HG03025 (cell line): ENCODE results near the gene SLC22A16.
"Not testable (repeated sequence)": the region's sequence is repeated elsewhere in the genome, so short reads cannot be mapped to it uniquely, and the experiment has no call there.

Experiments used
- ATAC-seq: cut with Tn5 transposase; IDR thresholded peaks from one replicate; pipeline ENCODE4 v1.9.1; 2021; ENCODE audit warnings: mild to moderate bottlenecking, moderate library complexity; ENCODE audit not compliant: unreplicated experiment, low FRiP score

SLC22A16 gene

DNA sequence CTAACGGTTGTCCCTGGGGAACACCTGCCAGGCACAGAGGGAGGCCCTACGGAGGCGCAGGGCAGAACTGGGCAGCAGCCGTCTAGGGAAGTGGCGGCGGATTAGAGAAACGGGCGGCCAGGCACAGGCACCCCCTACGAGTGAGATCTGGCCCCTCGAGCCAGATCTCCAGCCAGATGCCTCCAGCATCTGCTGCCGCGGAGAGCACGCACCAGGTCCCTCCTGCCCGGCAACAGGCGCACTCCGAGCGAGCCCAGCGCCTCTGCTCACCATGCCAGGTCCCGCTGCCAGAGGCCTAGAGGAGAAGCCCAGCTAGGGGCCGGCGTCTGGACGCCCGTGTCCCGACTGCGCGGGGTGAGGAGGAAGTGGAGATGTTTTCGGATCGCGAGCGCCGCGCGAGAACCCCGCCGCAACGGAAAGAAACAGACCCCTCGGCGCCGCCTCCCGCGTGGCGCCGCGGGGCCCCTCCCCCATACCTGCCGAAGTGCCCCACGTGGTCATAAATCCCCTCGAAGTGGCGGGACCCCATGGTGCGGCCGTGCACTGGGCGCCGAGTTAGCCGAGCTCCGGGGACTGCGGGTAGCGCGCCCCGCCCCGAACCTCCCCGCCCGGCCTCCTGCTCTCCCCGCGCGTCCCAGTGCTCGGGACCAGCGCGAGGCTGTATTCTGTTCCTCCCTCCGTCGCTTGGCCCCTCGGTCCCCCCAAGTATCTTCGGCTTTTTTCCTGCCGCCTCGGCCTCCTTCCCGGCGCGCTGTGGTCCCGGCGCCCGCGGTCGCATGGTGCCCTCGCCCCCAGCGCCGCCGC is at the start of gene SLC22A16:
SLC22A16 (minus strand) TSS at position 568 of the 804 bp plus-strand sequence; CDS start at position 529, 39 bp downstream.
- no peak for ATAC-seq

GRCh38 chr6:110525001-110525400 is 48.6 kb upstream of the SLC22A16 start:
- ATAC-seq, result no peak

DNA sequence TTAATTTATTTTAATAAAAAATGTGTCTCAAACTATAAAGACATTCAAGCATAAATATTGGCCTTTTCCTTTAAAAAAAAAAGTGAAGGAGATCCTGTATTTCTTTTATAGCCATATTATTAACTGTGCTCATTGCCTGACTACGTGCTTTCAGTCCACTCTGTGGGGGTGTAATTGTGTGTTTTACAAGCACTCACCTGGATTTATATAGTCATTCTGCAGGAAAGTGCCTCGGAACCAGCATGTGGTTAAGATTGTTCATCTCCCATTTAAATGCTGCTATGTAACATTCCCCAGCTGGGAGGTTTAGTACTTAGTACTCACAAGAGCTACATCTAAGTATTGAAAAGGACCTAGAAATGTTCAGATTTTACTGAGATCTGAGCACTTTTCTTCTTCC is 47.9 kb upstream of the SLC22A16 start:
- ATAC-seq, result no peak

- ATAC-seq, result no peak
Observed at GRCh38 chr6:110523451-110524021, 47.1 kb upstream of the SLC22A16 start.

DNA sequence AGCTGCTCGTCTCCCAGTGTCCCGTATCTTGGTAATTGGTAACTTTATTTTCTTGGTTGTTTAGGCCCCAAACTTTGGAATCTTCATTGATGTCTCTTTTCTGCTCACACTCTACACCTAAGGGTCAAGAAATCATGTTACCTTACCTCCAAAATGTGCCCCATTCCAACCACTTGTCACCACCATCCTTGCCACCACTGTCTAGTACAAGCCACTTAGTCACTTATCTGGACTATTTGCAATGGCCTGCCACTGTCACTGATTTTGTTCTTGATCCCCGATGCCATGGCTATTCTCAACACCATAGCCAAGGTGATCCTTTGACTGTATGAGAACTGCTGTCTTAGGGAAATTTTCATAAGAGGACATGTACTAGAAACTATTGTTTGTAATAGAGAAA is 46.0 kb upstream of the SLC22A16 start:
- no peak for ATAC-seq

DNA sequence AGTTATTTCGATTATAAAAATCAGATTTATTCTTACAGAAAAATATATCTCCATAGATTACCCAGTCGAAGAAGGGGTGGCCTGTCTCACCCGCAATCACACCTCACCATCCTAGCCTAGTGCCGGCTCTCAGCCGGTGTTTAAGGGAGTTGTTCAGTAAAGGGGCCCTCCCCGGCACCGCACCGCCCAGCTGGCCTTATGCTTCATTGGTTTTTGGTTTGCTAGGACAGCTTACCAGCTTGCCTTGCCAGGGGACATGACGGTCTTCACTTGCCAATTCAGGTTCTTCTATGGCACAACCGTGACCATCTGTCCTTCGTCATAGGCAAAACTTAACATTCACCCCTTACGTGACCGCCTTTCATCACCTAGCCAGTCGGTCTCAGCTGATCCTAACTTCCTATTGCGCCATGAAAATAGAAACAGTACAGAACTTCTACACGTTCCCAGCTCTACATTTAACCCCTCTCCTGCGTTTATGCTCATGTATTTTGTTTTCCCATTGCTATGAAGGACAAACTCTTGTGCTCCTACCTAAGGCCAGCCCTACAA is 44.7 kb upstream of the SLC22A16 start:
- no peak for ATAC-seq

GRCh38 chr6:110520209-110520965 is 44.0 kb upstream of the SLC22A16 start:
- no peak for ATAC-seq

- ATAC-seq, result no peak
Observed at GRCh38 chr6:110517601-110518281, 41.3 kb upstream of the SLC22A16 start.

DNA sequence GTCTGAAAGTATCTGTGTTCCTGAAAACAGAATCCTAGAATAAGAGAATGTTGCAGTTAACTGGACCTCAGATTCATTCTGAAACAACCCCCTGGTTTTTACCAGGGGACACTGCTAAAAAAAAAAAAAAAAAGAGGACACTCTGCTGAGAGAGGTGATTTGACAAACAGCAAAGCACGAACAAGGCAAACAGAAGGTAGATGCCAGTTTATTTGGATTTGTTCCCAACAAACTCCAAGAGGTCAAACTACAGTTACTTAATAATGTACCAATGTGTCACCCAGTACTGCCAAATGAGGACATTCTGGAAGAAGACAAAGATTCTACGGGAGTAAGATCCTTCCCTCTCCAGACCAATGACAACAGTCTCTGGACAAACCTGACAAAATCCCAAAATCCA is 40.6 kb upstream of the SLC22A16 start:
- ATAC-seq, result no peak

DNA sequence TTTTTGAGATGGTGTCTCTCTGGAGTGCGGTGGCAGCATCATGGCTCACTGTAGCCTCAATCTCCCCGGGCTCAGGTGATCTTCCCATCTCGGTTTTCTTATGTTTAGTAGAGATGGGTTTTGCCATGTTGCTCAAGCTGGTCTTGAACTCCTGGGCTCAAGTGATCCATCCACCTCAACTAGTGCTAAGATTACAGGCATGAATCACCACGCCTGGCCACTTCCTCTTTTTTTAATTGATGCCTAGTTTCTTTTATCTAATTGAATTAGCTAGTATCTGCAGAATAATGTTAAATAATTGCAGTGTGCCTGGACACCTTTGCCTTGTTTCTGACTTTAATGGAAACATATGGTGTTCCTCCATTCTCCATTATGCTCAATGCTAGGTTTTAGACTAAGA is 38.4 kb upstream of the SLC22A16 start:
- no peak for ATAC-seq

DNA sequence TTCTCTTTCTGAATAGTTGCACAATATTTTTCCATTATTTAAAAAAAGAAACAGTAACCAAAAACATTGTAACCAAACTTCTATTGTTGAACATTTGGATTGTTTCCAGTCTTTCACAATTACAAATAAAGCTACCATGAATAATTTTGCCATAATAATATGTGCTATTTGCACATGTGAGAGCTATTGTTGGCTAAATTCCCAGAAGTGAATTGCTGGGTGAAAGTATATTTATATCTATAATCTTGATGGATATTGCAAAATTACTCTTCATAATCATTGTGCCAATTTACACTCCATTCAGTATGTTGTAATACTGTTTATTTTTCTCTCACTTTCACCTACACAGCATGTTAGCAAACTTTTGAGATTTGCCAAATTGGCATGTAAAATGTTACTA is 36.6 kb upstream of the SLC22A16 start:
- no peak for ATAC-seq

DNA sequence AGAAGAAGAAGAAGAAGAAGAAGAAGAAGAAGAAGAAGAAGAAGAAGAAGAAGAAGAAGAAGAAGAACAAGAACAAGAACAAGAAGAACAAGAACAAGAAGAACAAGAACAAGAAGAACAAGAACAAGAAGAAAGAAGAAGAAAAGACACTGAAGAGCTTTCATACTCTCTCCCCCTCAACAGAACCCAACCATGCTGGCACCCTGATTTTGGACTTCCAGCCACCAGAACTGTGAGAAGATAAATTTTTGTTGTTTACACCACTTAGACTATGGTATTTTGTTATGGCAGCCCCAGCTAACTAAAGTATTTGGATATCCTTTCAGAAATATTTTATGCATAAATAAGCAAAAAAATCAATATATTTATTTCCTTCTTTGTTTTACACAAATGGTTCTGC is 36.1 kb upstream of the SLC22A16 start:
- not testable (repeated sequence) for ATAC-seq

- ATAC-seq, result no peak
Observed at GRCh38 chr6:110511401-110511800, 35.0 kb upstream of the SLC22A16 start.

- no peak for ATAC-seq
Observed at GRCh38 chr6:110509617-110510241, 33.3 kb upstream of the SLC22A16 start.

DNA sequence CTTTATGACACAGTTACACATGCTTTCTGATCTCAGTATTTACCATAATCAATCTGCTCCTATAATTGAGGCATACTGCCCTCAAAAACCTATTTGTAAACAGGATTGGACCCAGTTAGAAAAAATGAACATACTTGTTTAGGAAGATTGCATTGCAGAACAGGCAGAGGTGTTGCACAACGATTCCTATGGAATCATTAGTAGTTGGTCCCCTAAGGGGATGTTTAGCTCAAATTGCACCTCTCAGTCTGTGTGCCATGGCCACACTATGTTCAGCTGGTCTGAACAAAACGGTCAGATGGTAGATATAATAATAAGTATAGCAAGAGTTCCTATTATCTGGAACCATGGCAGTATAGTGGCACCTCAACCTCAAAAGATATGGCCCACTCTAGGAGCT is 28.5 kb upstream of the SLC22A16 start:
- not testable (repeated sequence) for ATAC-seq

DNA sequence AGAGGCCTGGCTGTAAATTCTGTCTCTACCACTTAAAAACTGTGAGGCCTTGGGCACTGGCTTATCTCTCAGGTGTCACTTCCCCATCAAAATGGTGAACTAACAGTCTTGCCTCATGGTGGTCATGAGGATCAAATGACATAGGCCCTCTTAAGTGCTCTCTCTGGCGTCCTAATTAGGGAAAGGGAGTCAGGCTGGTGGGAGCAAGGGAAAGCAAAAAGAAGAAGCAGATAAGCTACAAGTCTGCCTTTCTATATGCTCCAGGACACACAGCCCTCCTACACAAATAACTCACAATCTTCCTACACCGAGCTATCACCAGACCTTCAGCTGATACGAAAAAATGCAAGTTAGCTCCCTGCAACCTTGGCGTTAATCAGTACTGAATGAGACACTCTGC is 19.5 kb upstream of the SLC22A16 start:
- ATAC-seq, result no peak

GRCh38 chr6:110493253-110493800 is 16.9 kb upstream of the SLC22A16 start:
- no peak for ATAC-seq

- no peak for ATAC-seq
Observed at GRCh38 chr6:110492584-110492983, 16.2 kb upstream of the SLC22A16 start.

GRCh38 chr6:110491644-110492317 is 15.4 kb upstream of the SLC22A16 start:
- ATAC-seq, result no peak
